Renal pelvis (tissue), 12 donors: ENCODE data around the gene INKA1. TPM values are rescaled to one million over a fixed set of nuclear protein-coding genes. Genes with fewer than 3 reads are reported as not detected.
"Not testable (repeated sequence)": the region's sequence is repeated elsewhere in the genome, so short reads cannot be mapped to it uniquely, and the experiment has no call there.

Experiments
- DNase-seq: peaks from one replicate; pipeline ENCODE4 v3.0.0-alpha.2; 2013
- long read RNA-seq, 16 experiments: transcript quantifications; one replicate each; lab custom pipeline, GENCODE V29; 2026
- polyA plus RNA-seq, 3 donors: library from polyadenylated mRNA; unstranded; fragments of 120-200 nt; gene quantifications; one replicate each; pipeline ENCODE4 v1.2.1, GENCODE V29; 2013; ENCODE audit not compliant: insufficient read length in 3 of 3

The INKA1 gene
- 10 to 100 TPM in 2 of 3 donors, 1 to 10 TPM in 1; 9.9 to 17.2 (median 12.7) TPM for polyA plus RNA-seq
- long read RNA-seq, donor 1, transcript INKA1-201 (2 exons, 1,040 nt), result major isoform, 12 of 12 reads
- long read RNA-seq, donor 1, partial matches to known transcripts, result 0 of 12 reads
- long read RNA-seq, donor 1, other reads (novel, unspliced or antisense), result 0 of 12 reads
- long read RNA-seq, donor 2, transcript INKA1-201 (2 exons, 1,040 nt), result major isoform, 18 of 18 reads
- long read RNA-seq, donor 2, partial matches to known transcripts, result 0 of 18 reads
- long read RNA-seq, donor 2, other reads (novel, unspliced or antisense), result 0 of 18 reads
- long read RNA-seq, donor 3, transcript INKA1-201 (2 exons, 1,040 nt), result major isoform, 14 of 24 reads
- long read RNA-seq, donor 3, partial matches to known transcripts, result 0 of 24 reads
- long read RNA-seq, donor 3, other reads (novel, unspliced or antisense), result 10 of 24 reads
- long read RNA-seq, donor 4, transcript INKA1-201 (2 exons, 1,040 nt), result major isoform, 22 of 46 reads
- long read RNA-seq, donor 4, partial matches to known transcripts, result 24 of 46 reads
- long read RNA-seq, donor 4, other reads (novel, unspliced or antisense), result 0 of 46 reads
- long read RNA-seq, donor 5, transcript INKA1-201 (2 exons, 1,040 nt), result major isoform, 13 of 13 reads
- long read RNA-seq, donor 5, partial matches to known transcripts, result 0 of 13 reads
- long read RNA-seq, donor 5, other reads (novel, unspliced or antisense), result 0 of 13 reads
- long read RNA-seq, donor 6, transcript INKA1-201 (2 exons, 1,040 nt), result major isoform, 8 of 13 reads
- long read RNA-seq, donor 6, partial matches to known transcripts, result 5 of 13 reads
- long read RNA-seq, donor 6, other reads (novel, unspliced or antisense), result 0 of 13 reads
- long read RNA-seq, donor 7, transcript INKA1-201 (2 exons, 1,040 nt), result major isoform, 26 of 26 reads
- long read RNA-seq, donor 7, partial matches to known transcripts, result 0 of 26 reads
- long read RNA-seq, donor 7, other reads (novel, unspliced or antisense), result 0 of 26 reads
- long read RNA-seq, donor 8, transcript INKA1-201 (2 exons, 1,040 nt), result major isoform, 19 of 19 reads
- long read RNA-seq, donor 8, partial matches to known transcripts, result 0 of 19 reads
- long read RNA-seq, donor 8, other reads (novel, unspliced or antisense), result 0 of 19 reads
- long read RNA-seq, donor 9, transcript INKA1-201 (2 exons, 1,040 nt), result major isoform, 17 of 32 reads
- long read RNA-seq, donor 9, partial matches to known transcripts, result 15 of 32 reads
- long read RNA-seq, donor 9, other reads (novel, unspliced or antisense), result 0 of 32 reads
- long read RNA-seq, donor 10, transcript INKA1-201 (2 exons, 1,040 nt), result major isoform, 9 of 9 reads
- long read RNA-seq, donor 10, partial matches to known transcripts, result 0 of 9 reads
- long read RNA-seq, donor 10, other reads (novel, unspliced or antisense), result 0 of 9 reads
- long read RNA-seq, donor 11, transcript INKA1-201 (2 exons, 1,040 nt), result major isoform, 10 of 10 reads
- long read RNA-seq, donor 11, partial matches to known transcripts, result 0 of 10 reads
- long read RNA-seq, donor 11, other reads (novel, unspliced or antisense), result 0 of 10 reads
- long read RNA-seq, donor 12, transcript INKA1-201 (2 exons, 1,040 nt), result major isoform, 16 of 16 reads
- long read RNA-seq, donor 12, partial matches to known transcripts, result 0 of 16 reads
- long read RNA-seq, donor 12, other reads (novel, unspliced or antisense), result 0 of 16 reads
- long read RNA-seq, donor 13, partial matches to known transcripts, result 0 of 4 reads
- long read RNA-seq, donor 13, other reads (novel, unspliced or antisense), result 0 of 4 reads
- long read RNA-seq, donor 14, result 0 reads
- long read RNA-seq, donor 15, transcript INKA1-201 (2 exons, 1,040 nt), result major isoform, 13 of 128 reads
- long read RNA-seq, donor 15, partial matches to known transcripts, result 115 of 128 reads
- long read RNA-seq, donor 15, other reads (novel, unspliced or antisense), result 0 of 128 reads
- long read RNA-seq, donor 16, transcript INKA1-201 (2 exons, 1,040 nt), result major isoform, 20 of 20 reads
- long read RNA-seq, donor 16, partial matches to known transcripts, result 0 of 20 reads
- long read RNA-seq, donor 16, other reads (novel, unspliced or antisense), result 0 of 20 reads

DNA sequence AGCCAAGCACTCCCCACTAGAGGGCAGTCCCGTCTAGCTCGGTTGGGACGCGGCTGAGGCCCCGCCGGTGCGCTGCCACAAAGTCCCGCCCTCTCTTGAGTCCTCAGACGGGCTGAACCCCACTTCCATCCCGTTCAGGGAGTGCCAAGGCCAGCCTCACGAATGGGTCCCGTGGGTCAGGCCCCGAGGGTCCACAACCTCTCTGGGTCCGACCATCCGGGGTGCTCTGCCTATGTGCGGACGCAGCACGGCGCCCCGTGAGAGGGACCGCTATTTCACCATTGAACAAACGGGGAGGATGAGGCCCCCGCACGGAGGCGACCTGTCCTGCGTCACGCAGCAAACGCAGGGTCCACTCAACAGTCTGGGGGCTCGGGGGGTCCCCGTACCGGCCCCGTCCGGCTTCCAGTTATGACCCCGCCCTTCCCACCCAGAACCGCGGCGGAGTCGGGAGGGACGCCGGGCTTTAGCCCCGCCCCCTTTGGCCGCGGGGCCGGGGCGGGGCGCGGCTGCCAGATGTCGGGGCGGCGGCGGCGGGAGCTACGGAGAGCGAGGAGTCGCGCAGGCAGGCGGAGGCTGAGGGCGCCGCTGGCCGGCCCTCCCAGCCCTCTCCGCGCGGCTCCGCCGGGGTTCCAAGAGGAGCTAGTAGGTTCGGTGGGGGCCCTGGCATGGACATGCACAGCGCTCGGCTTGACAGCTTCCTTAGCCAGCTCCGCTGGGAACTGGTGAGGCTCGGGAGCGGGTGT is at the start of gene INKA1:
INKA1 (plus strand) TSS at position 543 of the 746 bp plus-strand sequence; CDS start at position 675, 132 bp downstream.
- DNase-seq, result peak; percentile 86

GRCh38 chr3:49754536-49754935 is 48.5 kb upstream of the INKA1 start:
- DNase-seq, result no peak

GRCh38 chr3:49756036-49756435 is 47.0 kb upstream of the INKA1 start:
- no peak for DNase-seq

DNA sequence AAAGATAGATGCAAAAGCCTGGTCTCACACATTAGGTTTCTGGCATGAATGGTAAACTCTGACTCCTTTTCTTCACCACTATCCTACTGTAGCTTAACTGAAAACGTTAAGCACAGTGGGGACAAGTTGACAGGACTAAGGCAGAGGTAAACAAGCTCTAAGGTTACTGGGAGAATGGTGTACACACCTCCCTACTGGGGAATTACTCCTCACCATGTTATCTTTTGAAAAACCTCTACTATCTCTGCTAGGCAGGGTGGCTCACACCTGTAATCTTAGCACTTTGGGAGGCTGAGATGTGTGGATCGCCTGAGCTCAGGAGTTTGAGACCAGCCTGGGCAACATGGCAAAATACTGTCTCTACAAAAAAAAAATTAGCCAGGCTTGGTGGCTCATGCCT is 45.9 kb upstream of the INKA1 start:
- DNase-seq, result no peak

DNA sequence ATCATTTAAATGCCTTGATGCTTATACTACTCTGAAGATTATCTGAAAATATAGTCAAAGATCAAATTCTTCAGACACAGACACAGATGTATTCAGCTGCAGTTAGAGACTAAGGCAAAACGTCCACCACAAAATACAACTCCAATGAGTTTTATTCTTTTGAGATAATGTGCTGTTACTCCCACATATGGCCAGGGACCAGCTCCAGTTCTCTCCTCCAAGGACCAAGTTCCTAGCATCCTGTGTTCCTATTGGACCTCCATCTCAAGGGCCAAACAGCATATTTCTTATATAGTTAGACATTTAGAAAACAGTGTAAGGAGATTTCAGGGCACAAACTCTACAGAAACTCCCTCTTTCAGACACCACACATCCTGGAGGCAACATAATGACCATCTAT is 43.8 kb upstream of the INKA1 start:
- DNase-seq, result peak; percentile 38

GRCh38 chr3:49761661-49762060 is 41.4 kb upstream of the INKA1 start:
- no peak for DNase-seq

DNA sequence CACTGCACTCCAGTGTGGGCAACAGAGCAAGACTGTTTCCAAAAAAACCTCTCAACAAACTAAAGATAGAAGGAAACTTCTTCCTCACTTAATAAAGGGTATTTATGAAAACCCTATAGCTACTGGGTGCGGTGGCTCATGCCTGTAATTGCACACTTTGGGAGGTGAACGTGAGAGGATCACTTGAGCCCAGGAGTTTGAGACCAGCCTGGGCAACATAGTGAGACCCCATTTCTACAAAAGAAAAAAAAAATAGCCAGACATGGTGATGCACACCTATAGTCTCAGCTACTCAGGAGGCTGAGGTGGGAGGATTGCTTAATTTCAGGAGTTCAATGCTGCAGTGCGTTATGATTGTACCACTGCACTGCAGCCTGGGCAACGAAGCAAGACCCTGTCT is 39.1 kb upstream of the INKA1 start:
- DNase-seq, result no peak

GRCh38 chr3:49769286-49769915 is 33.7 kb upstream of the INKA1 start:
- no peak for DNase-seq

- no peak for DNase-seq
Measured at GRCh38 chr3:49769926-49770325, 33.1 kb upstream of the INKA1 start.

DNA sequence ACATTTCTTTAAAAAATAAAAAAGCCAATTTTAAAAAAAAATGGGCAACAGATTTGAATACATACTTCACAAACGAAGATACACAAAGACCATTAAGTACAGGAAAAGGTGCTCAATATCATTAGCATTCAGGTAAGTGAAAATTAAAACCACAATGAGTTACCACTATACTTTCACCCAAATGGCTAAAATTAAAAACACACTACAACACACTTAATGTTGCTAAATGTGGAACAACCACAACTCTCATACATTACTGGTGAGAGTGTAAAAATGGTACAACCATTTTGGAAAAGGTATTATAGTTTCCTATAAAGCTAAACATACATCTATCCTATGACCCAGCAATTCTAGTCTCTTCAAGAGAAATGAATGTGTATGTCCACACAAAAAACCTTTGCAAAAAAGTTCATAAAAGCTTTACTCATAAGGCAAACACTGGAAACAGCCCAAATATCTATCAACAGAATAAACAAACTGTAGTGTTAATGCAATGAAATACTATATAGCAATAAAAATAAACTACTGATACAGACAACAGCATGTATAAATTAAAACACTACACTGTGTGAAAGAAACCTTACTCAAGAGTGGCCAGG is 31.6 kb upstream of the INKA1 start:
- DNase-seq, result no peak

GRCh38 chr3:49772703-49773102 is 30.4 kb upstream of the INKA1 start:
- DNase-seq, result no peak

- no peak for DNase-seq
Measured at GRCh38 chr3:49775538-49775937, 27.5 kb upstream of the INKA1 start.

DNA sequence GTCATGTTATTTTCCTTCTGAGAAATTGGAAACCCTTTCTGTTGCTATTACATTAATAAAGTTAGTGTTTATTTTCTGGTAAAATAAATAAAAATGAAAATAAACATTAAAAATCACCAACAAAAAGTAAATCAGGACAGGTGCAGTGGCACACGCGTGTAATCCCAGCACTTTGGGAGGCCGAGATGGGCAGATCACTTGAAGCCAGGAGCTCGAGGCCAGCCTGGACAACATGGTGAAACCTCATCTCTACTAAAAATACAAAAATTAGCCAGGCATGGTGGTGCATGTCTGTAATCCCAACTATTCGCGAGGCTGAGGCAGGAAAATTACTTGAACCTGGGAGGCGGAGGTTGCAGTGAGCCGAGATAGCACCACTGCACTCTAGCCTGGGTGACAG is 27.0 kb upstream of the INKA1 start:
- DNase-seq, result not testable (repeated sequence)

DNA sequence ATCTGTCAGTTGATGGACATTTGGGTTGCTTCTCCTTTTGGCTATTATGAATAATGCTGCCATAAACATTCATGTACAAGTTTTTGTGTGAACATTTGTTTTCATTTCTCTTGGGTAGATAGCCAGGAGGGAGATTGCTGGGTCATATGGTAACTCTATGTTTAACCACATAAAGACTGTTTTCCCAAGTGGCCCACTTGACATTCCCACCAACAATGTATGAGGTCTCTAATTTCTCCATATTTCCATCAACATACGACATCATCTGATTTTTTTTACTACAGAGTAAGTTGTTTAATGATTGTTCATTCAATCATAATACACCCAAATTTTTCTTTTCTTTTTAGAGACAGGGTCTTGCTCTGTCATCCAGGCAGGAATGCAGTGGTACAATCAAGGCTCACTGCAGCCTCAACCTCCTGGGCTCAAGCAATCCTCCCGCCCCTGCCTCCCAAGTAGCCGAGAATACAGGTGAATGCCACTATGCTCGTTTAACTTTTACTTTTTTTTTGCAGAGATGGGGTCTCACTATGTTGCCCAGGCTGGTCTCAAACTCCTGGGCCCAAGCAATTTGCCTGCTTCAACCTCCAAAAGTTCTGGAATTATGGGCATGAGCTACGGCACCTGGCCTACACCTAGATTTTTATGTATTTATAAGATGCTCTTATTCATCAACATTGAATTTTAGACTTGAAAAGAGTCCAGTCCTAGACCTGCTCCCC is 23.5 kb upstream of the INKA1 start:
- no peak for DNase-seq

GRCh38 chr3:49780080-49780974 is 22.7 kb upstream of the INKA1 start:
- no peak for DNase-seq

GRCh38 chr3:49780975-49781365 is 22.1 kb upstream of the INKA1 start:
- not testable (repeated sequence) for DNase-seq
